ENCODE data around the gene ALKBH2.
A peak's percentile ranks its signal among the peaks of the same experiment; 100 is the strongest.

ALKBH2 gene

DNA sequence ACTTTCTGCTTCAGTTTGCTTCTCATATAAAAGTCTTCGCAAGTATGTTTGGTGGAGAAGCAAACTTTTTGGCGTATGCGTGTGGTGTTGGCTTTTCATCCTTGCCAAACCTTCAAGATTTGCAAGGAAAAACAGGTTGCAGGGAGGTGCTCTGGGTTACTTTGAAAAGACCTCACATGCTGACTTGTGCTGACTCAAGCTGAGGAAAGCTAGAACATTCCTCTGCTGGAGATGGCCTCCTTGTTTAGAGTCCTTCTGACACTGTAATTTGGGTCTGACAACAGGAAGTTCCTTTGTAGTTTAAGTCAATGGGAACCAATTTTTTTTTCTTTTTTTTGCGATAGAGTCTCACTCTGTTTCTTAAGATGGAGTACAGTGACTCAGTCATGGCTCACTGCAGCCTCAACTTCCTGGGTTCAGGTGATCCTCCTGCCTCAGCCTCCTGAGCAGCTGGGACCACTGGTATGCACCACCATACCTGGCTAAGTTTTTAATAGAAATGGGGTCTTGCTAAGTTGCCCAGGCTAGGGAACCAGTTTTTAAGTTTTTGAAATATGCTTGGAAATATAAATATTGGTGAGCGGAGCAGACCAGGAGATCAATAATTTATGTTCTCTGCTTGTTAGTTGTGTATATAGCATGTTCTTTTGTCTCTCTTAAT lies 20.5 kb upstream of the ALKBH2 start:
- no peak for DNase-seq

DNA sequence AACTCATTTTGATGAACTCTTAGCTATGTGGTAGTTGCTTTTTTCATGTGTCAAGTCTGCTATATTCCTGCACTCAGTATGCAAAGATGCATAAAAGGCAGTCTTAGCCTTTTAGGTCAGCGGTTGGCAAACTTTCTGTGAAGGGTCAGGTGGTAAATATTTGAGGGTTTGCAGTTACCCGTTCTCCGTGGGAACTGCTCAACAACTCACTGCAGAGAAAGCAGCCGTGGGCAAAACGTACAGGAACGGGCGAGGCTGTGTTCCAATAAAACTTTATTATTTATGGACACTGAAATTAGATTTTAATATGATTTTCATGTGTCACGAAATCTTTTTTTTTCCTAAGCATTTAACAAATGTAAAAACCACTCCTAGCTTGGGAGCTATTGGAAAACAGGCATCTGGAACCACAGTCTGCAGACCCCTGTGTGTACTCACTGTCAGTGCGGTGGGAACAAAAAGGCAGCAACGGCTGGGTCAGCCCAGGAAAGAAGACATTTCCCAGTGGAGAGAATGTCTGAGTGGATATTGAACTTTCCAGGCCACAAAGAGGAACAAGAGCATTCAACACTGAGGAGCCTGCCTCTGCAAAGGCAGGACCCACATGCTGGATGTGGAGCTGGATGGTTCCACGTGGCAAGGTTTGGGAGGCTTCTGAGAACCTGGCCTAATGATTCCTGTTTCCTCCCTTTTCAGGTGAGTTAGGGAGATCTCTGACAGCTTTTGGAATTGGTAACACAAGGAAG lies 19.6 kb upstream of the ALKBH2 start:
- DNase-seq: no peak

DNA sequence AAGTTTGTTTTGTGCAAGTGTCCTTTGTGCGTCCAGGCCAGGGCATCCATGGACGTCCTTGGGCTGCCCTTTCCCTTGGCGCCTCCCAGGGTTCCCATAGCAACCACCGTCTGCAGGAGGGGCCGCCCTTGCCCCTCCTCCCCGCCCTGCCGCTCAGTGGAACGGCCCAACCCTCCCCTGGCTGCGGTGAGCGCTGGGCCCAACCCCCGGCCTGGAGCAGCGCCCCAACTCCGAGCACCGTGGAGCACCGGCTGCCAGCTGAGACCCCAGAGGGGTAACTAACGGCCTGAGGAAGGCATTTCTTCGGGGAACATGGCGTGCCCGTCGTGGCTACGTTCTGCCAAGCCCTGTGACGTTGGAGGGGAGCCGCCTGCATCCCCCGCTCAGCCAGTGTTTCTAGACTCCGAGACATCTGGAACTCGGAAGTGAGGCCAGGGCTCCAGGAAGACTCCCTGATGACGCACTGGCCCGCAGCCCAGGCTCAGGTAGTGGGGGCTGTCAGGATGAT lies 17.8 kb upstream of the ALKBH2 start:
- no peak for DNase-seq

DNA sequence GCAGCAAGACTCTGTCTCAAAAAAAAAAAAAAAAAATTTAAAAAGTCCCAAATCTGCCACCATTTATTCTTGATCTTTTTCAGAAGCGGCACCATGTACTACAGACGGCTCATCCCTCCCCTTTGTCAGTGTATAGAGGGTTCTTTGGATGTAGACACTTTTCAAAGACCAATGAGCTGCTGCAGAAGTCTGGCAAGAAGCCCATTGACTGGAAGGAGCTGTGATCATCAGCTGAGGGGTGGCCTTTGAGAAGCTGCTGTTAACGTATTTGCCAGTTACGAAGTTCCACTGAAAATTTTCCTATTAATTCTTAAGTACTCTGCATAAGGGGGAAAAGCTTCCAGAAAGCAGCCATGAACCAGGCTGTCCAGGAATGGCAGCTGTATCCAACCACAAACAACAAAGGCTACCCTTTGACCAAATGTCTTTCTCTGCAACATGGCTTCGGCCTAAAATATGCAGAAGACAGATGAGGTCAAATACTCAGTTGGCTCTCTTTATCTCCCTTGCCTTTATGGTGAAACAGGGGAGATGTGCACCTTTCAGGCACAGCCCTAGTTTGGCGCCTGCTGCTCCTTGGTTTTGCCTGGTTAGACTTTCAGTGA lies 16.6 kb upstream of the ALKBH2 start:
- no peak for DNase-seq

DNA sequence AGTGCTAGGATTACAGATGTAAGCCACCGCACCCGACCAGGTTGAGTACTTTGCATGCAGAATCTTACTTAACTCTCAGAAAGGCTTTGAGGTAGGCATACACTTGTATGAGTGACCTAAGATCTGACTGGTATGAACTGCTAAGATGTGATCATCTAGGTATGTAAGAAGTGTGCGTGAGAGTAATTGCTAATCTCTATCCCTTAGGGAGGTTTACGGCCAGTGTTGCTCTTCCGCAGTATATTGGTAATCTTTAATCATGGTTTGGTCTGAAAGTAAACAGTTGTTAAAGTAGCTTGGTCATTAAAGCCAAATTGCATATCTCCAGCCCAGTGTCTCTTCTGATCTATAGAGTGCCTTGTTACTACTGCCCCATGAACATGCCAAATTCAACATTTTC lies 11.9 kb upstream of the ALKBH2 start:
- DNase-seq: no peak

DNA sequence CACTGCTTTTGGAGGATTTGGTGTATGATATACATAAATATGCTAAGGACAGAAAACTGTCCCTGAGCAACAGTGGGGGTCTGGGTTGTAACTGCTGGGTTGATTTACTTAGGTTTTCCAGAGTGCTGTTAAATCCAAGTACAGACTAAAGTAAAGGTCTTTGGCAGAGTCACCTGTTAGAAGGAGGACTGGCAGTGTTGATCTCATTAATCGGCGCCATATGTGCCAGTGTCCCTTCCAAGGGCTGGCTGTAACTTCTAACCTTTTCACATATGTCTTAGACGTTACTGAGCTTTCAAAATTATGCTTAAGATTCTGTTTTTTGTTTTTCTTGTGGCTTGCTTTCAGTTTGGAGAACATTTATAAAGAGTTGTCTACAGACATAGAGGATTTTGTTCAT lies 9.2 kb upstream of the ALKBH2 start:
- DNase-seq: no peak

DNA sequence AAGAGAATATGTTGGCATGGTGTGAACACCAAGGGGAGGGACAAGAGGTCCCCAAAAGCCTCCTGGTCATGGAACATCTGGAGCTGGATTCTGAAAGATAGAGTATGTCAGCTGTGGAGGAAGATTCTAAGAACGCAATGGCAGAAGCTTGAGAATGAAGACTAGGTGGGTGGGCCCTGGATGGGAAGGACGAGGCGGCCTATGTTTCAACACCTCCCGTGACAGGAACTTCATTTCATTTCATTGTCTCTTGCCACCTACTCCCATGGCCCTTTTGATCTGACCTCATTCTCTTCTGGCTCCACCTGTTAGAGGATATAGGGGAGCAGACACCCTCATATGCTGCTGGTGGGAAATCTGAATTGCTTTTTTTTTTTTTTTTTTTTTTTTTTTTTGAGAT lies 7.5 kb upstream of the ALKBH2 start:
- no peak for DNase-seq

DNA sequence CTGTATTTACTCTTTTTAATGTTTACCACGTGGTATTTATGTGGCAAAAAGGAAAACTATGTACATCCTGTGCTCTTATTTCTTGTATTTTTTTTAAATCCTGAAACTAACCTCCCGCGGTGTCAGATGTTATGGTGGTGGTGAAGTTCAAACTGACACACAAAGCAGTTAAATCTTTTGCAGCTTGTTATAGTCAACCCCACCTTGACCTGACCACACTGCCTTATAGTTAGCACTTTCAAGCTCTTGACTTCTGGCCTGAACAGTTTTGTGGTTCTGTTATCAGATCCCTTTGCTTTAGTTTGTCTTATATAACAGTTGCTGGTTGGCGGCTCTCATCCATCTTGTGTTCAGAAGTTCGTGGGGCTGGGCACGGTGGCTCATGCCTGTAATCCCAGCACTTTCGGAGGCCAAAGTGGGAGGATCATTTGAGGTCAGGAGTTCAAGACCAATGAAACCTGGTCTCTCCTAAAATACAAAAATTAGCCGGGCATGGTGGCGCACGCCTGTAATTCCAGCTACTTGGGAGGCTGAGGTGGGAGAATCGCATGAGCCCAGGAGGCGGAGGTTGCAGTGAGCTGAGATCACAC lies 6.3 kb upstream of the ALKBH2 start:
- DNase-seq: no peak

DNA sequence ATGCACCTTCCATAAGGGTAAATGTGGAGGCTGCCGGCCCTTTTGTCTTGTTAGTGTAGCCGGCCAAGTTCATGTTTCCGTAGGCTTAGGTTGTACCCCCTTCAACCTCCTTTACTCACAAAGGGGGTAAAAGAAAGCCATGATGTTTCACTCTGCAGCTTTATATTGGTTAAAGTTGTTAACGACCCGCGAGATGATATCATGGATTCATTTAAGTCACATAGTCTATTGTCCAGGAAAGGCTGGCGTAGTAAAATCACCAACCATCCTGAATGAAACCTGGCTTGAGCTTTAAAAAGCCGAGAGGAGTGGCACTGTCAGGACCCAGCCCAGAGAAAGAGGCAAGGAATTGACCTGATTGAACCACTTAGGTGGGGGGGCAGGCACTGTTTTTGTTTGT lies 5.4 kb upstream of the ALKBH2 start:
- DNase-seq: no peak

DNA sequence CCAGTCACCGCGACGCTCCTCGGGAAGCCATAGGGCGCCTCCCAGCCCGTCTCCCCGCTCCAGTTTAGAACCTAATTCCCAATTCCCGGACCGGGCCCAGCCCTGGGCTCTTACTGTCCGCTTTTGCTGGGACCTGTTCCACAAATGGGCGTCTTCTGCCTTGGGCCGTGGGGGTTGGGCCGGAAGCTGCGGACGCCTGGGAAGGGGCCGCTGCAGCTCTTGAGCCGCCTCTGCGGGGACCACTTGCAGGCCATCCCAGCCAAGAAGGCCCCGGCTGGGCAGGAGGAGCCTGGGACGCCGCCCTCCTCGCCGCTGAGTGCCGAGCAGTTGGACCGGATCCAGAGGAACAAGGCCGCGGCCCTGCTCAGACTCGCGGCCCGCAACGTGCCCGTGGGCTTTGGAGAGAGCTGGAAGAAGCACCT lies 4.9 kb upstream of the ALKBH2 start:
- DNase-seq: no peak

DNA sequence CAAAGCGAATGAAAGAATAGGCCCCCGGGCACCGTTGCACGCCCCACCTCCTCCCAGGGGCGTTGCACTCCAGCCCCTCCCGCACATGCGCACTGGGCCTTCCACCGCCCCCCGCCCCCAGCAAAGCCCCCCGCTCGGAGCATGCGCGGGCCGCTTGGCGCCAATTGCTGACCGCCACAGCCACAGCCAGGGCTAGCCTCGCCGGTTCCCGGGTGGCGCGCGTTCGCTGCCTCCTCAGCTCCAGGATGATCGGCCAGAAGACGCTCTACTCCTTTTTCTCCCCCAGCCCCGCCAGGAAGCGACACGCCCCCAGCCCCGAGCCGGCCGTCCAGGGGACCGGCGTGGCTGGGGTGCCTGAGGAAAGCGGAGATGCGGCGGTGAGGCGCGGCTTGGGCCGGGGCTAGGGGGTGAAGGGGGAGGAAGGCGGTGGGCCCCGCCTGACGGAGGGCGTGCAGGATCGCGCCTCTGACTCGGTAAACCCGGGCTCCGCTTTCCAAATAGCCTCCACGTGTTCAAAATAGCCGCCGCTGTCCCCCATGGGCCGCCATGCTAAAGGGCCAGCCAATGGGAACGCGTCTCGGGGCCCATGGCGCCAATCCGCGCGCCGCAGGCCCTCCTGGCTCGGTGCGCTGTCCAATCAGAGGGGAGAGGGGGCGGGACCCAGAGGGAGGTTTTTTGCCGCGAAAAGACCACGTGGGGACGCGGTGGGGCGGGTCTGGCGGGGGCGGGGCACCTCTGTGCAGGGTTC lies 4.3 kb upstream of the ALKBH2 start, which contains the start of gene UNG:
UNG (plus strand) TSS at position 163 of the 748 bp plus-strand sequence; CDS start at position 246, 83 bp downstream.
- DNase-seq: peak; percentile 32

DNA sequence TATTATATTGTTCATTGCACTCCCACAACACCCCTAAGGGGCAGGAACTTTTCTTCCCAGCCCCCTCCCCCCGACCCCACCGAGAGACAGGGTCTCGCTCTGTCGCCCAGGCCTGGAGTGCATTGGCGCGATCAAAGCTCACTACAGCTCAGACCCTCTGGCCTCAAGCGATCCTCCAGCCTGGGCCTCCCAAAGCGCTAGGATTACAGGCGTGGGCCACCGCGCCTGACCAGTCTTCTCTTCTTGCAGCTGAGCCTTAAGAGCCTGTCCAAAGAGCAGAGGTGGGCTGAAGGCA lies 3.8 kb upstream of the ALKBH2 start:
- DNase-seq: no peak

DNA sequence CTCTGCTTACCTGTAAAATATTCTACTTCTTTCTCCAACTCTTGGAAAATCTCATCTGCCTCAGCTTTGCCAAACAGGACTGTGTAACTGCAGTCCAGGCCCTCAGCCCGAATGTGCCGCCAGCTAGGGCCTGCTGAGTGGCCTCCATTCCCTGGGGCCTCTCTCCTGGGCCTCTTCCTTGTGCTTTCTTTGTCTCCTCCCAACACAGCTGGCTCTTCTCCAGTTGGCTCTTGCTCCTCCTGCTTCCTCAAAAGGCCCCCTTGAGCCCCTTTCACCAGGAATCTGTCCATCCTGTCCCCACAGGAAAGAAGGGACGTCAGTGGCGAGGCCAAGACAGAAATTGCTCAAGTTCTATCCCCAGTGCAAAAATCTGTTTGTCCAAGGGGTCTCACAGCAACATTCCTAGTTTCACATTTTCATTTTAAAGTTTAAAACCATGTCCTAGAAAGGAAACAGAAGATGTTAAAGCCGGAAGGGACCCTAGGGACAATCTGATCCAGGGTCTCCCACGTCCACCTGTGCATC lies 713 bp downstream of the ALKBH2 start:
- DNase-seq: no peak

DNA sequence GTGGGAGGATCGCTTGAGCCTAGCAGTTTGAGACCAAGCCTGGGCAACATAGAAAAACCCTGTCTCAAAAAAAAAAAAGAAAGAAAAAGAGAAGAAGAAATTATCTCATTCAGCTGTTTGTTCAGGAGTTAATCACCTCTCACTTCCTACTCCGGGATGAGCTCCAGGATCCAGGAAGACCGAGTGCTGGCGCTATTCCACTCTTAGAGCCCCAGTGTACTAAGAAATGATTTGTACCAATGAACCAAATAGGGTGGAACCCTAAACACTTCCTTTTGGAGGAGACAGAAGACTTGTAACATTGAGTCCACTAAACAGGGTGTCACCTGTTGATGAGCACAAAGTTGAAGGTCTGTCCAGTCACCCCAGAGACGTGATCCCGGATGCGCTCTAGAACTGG lies 3.6 kb downstream of the ALKBH2 start:
- no peak for DNase-seq

DNA sequence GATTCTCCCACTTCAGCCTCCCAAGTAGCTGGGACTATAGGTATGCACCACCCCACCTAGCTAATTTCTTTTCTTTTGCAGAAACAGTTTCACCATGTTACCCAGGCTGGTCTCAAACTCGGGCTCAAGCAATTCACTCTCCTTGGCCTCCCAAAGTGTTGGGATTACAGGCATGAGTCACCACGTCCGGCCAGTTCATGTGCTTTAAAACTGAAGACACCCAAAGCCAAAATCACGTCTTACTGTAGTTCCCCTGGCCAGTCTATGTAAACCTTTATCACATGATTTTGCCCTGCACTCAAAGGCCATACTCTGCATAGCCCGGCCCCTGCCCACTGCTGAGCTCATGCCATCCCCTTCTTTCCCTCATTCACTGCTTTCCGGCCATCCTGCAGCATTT lies 4.5 kb downstream of the ALKBH2 start:
- no peak for DNase-seq

DNA sequence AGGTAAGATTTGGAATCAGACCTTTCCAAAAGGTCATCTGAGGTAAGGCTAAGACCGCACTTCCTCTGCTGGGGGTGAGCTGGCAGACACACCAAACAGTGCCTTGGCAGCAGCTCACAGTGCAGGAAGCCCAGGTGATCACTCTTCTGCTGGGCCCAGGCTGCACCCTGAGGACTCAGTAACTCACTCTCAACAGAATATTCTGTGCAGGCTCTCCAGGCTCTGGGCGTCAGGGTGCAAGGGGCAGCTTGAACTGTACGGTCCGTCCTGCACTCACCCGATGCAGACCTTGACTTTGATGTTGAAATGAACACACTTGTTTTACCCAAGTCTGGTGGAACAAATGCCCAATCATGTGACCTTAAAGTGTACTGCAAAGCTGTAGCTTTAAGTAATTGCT lies 6.0 kb downstream of the ALKBH2 start:
- no peak for DNase-seq

DNA sequence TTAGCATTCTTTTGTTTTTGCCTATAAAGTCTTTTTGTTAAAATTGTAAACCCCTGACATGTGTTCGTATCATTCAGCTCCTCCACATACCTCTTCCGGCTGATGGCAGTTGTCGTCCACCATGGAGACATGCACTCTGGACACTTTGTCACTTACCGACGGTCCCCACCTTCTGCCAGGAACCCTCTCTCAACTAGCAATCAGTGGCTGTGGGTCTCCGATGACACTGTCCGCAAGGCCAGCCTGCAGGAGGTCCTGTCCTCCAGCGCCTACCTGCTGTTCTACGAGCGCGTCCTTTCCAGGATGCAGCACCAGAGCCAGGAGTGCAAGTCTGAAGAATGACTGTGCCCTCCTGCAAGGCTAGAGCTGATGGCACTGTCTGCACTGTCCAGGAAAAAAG lies 7.7 kb downstream of the ALKBH2 start:
- DNase-seq: no peak

DNA sequence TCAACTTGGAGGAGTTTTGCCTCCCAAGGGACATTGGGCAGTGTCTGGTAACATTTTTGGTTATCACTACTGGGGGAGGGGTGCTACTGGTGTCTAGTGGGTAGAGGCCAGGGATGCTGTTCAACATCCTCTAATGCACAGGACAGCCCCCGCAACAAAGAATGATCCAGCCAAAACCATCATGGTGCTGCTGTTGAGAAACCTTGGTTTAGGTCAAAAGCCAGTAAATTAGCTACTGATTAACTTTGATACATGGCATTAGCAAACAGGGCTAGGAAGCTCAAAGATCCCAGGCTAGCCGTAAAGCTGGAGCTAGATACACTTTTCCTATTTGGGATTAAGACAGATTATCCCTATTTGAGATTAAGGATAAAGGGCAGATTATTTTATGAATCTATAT lies 8.8 kb downstream of the ALKBH2 start:
- no peak for DNase-seq

DNA sequence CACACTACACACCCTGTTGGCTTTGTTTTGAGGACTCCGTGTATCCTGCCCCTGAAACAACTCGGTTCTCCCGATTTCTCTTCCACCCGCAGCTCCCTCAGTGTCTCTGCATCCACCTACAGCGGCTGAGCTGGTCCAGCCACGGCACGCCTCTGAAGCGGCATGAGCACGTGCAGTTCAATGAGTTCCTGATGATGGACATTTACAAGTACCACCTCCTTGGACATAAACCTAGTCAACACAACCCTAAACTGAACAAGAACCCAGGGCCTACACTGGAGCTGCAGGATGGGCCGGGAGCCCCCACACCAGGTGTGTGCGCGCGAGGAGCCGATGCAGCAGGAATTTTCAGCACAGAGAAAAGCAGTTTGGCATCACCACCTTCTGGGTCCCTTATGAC lies 10.5 kb downstream of the ALKBH2 start:
- DNase-seq: no peak

DNA sequence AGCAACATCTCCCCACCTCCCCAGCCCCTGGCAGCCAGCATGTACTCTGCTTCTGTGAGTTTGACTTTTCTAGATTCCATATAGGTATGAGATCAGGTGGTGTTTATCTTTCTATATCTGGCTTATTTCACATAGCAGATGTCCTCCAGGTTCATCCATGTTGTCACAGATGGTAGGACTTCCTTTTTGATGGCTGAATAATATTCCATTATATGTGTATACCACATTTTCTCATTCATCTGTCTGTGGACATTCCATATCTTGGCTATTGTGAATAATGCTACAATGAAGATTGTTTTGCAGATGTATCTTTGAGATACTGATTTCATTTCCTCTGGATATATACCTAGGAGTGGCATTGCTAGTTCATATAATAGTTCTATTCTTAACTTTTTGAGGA lies 18.4 kb downstream of the ALKBH2 start:
- no peak for DNase-seq

DNA sequence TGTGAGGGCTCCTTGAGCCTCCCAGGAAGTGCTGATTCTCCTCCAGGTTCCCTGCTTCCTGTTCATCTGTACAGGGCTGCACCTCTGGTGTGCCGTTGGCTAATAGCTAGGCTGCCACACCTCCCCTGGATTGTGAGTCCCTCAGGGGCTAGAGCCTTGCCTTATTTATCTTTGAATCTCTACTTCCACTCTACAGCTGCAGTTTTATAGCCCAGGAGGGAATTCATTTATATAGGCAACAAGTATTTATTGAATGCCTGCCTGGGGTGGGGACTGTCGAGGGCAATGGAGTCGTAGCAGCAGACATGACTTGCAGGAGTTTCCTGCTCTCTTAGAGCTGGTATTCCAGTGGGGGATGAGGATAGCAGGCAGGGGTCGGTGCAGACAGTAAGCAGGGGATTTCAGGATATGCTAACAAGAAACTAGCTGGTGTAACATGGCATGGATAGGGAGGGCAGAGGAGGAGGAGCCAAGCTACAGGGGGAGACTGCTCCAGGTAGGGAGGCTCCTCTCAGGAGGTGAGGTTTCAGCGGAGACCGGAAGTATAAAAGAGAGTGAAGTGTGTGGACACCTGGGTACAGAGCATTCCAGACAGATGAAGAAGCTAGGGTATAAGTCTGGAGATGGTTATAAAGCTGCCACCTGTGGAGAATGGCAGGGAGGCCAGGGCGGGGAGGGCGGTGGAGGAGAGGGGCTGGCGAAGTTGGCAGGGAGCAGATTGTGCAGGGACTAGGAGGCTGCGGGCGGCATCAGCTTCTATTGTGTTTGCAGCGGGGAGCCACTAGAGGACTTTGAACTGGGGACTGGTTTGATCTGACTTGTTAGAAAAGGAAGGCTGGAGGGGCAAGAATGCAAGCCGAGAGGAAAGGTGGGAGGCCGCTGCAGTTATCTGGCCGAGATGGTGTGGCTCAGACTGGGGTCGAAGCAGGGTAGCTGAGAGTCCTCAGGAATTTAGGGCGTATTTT lies 23.7 kb downstream of the ALKBH2 start:
- no peak for DNase-seq

DNA sequence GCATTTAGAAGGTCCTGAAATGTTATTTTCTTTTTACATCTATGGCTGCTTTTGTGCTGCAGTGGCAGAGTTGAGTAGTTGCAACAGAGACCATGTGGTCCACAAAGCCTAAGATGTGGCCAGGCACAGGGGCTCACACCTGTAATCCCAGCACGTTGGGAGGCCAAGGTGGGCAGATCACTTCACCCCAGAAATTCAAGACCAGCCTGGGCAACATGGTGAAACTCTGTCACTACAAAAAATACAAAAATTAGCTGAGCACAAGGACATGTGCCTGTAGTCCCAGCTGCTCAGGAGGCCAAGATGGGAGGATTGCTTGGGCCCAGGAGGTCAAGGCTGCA lies 27.4 kb downstream of the ALKBH2 start:
- DNase-seq: no peak

Data from SIG-M5 (cell line).